ENCODE measurements around the gene DENND11.

Gene DENND11

GRCh38 chr7:141702047-141702567 lies at the start of gene DENND11:
Gene DENND11, minus strand, starts transcription at chr7:141702166. Its CDS starts 13 bp downstream, at chr7:141702153.
- H3K4me3 ChIP-seq (replicated peaks in 1 of 2; ENCODE audit: low read depth in 2 of 2, low read length in 2 of 2), result peak within 1 kb of the TSS; percentile 59 to 71
- peak in 1 of 2 donors; percentile 45 for DNase-seq (ENCODE audit: low read depth in 2 of 2)
- TF ChIP-seq CTCF (IDR thresholded peaks at IDR 0.05; ENCODE audit: low read depth, low read length), result no peak

GRCh38 chr7:141748396-141748795 lies 46.4 kb upstream of the DENND11 start:
- peak in 1 of 2 donors; percentile 29 for DNase-seq (ENCODE audit: low read depth in 2 of 2)
- H3K4me3 ChIP-seq (replicated peaks in 1 of 2; ENCODE audit: low read depth in 2 of 2, low read length in 2 of 2), result no peak overlapping the region
- TF ChIP-seq CTCF (IDR thresholded peaks at IDR 0.05; ENCODE audit: low read depth, low read length), result no peak

GRCh38 chr7:141744131-141744530 lies 42.2 kb upstream of the DENND11 start:
- no peak for TF ChIP-seq CTCF (IDR thresholded peaks at IDR 0.05; ENCODE audit: low read depth, low read length)
- no peak for DNase-seq (ENCODE audit: low read depth in 2 of 2)
- H3K4me3 ChIP-seq (replicated peaks in 1 of 2; ENCODE audit: low read depth in 2 of 2, low read length in 2 of 2), result no peak overlapping the region

GRCh38 chr7:141742229-141742628 lies 40.3 kb upstream of the DENND11 start:
- no peak for DNase-seq (ENCODE audit: low read depth in 2 of 2)
- H3K4me3 ChIP-seq (replicated peaks in 1 of 2; ENCODE audit: low read depth in 2 of 2, low read length in 2 of 2), result no peak overlapping the region
- TF ChIP-seq CTCF (IDR thresholded peaks at IDR 0.05; ENCODE audit: low read depth, low read length), result no peak

- no peak for TF ChIP-seq CTCF (IDR thresholded peaks at IDR 0.05; ENCODE audit: low read depth, low read length)
- H3K4me3 ChIP-seq (replicated peaks in 1 of 2; ENCODE audit: low read depth in 2 of 2, low read length in 2 of 2), result peak overlapping the region; percentile 89 to 96
- no peak for DNase-seq (ENCODE audit: low read depth in 2 of 2)
These were observed 37.3 kb upstream of the DENND11 start for GRCh38 chr7:141739250-141739649.

GRCh38 chr7:141738592-141739013 lies 36.6 kb upstream of the DENND11 start:
- peak overlapping the region; percentile 89 to 96 for H3K4me3 ChIP-seq (replicated peaks in 1 of 2; ENCODE audit: low read depth in 2 of 2, low read length in 2 of 2)
- no peak for DNase-seq (ENCODE audit: low read depth in 2 of 2)

More at GRCh38 chr7:141738592-141739013, 36.6 kb upstream of the DENND11 start:
- peak; percentile 38 for TF ChIP-seq CTCF (IDR thresholded peaks at IDR 0.05; ENCODE audit: low read depth, low read length)
